Germinal center (tissue), 1 donor: ENCODE results near the gene MYH13.

ENCODE experiments used
- DNase-seq: peaks from one replicate; pipeline ENCODE4 v3.0.0; 2012; ENCODE audit warnings: mixed read lengths, low spot score

Gene MYH13

DNA sequence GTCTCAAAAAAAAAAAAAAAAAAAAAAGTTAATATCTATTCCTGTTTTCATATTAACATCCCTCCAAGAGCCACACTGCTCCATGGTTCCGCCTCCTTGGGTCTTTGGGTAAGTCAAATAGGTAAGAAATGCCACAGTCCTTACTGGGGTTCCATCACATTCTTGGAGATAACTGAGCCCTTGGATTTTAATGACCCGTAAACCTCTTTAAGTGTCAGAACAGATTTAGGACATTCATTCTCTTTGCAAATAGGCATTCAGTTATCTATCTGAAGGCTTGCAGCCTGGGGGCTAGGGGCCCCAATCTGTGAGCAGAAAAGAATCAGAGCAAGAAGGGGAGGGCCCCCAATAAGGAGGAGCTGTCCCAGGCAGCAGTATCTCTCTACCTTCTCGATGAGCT, 28.0 kb downstream of the MYH13 start:
- DNase-seq: no peak

DNA sequence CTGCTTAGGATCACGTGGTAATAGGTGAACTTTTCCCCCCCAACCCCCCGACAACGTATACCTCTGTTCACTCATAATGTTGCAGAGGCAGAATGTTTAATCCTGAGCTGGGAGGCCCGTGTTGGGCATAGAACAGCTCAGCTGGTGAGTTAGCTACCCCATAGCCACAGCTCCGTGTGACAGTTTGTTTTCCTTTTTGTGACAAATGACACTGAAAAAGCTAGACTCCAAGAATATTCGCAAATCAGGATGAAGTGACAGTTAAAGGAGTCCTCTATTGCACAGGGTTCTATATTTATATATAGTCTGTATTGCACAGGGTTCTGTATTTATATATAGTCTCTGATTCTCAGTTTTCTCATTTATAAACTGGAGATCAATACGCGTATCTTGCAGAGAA, 33.8 kb downstream of the MYH13 start:
- no peak for DNase-seq

DNA sequence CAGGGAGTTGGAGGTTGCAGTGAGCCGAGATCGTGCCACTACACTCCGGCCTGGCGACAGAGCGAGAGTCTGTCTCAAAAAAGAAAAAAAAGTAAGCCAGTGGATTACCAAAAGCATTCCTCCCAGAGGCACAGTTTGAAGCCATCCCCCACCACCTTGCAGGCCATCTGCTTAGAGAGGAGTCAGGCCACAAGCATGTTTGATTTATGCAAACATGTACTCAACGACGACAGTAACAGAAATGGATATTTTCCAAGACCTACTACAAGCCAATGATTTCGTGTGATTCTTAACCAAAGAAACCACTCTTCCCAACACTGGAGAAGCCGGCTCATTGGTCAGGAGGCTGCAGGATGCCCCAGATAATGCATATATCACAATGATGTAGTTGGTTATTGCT, 34.8 kb downstream of the MYH13 start:
- DNase-seq: no peak

DNA sequence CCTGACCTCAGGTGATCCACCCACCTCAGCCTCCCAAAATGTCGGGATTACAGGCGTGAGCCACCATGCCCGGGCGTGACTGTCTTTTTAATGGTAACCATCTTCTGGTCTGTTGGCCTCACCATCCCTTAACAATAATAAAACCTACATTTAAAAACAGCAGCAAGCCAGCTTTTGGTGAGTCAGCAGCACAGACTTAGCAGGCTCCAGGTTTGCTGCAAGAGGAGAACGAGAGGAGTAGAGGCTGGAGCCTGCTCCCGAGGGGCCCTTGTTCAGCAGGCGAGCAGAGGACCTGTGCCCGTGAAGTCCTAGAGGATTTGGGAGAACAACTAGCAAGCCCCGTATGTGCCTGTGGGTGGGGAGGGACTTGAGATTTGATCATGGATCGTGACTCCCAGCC, 35.7 kb downstream of the MYH13 start:
- DNase-seq: no peak

DNA sequence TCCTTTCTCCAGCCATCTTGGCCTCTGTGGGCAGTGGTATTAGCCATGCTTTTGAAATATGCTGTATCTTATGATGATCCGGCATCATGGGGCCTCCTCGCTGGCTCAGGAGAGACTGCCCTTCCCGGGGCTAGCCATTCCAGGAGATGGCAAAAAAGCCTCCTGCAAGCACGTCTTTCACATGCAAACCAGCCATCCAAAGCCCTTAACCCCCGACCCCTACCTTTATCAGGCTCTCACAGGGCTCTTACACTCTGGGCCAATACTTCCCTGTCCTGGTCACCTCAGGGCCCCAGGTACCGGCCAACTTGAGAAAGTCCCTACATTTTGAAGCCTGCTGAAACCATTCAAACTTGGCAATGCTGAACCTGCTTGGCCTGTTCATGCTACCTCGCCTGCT, 36.4 kb downstream of the MYH13 start:
- no peak for DNase-seq

DNA sequence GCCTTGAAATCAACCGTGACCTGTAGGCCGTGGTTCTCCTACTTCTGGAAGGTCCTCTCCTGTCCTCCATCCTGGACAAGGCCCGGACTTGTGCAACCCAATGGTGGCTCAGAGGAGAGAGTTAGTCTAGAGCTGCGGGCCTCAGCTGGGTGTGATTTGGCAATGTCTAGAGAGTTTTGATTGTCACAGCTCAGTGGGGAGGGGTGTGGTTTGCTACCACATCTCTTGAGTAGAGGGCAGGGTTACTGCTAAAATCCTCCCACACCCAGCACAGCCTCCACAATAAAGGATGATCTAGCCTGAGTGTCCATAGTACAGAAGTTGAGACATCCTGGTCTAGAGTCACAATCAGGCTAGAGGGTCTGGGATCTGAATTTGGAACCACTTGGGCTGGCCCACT, 40.3 kb downstream of the MYH13 start:
- no peak for DNase-seq

DNA sequence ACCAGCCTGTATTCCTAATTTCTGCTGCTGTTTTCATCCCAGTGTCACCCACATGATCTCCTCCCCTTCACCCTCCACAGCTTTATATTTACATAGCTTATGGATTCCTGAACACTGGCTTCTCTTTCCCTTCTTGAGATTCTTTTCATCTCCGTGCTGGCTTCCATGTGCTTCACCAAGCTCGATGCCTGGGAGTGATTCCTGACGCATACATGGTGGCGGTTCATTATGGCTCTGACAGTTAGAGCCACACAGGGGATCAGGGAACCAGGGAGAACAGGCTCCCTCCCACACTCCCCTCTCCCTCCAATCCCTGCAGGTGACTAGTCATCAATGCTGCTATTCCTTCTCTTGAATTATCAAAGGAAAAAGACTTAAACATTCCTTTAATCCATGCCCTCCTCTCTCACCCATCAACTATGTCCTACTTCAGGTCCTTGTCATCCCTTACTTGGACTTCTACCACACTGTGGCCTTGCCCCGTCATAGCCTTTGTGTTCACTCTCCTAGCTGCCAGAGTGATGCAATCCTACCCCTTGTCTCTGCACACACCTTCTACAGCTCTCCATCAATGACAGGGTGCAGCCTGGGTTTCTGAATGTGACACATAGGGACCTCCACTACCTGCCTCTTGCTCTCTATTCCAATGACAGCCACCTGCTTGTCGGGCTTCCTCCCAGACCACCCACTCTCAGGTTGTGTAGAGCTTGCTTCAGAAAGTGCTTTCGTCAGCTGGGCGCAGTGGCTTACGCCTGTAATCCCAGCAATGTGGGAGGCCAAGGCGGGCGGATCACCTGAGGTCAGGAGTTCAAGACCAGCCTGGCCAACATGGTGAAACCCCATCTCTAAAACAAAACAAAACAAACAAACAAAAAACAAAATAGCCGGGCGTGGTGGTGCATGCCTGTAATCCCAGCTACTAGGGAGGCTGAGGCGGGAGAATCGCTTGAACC, 43.6 kb downstream of the MYH13 start:
- no peak for DNase-seq

DNA sequence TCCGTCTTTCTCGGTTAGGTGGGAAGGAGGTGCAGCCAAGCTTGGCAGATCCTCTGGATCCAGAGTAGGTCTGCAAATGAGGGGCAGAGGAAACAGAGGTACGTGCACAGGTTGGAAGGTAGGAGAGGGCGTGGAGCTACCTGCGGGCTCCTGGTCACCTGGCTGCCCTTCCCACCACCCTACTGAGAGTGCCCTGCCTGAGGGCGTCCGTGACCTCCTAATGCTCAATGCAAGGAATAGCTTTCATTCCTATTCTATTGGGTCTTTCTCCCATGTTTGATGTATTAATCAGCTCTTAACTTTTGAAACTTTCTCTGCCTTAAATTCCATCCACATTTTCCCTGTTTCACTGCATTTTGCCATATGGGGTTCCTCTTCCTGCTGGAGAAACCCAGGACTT, 44.6 kb downstream of the MYH13 start:
- no peak for DNase-seq

DNA sequence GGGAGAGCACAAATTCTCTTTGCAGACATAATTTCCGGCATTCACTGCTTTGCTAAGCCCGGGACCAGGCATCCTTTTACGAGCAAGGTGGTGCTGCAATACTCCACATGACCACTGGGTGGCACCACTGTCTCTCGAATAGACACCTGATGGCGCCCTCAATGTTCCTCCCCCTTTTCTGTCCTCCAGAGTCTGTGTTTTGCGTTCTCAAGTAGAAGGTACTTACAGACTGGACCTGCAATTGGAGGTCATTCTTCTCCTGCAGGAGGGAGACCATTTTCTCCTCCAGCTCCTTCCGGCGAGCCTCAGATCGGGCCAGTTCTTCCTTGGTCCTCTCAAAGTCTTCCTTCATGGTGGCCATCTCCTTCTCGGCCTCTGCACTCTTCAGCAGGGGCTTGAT, 45.2 kb downstream of the MYH13 start:
- peak; percentile 78 for DNase-seq

DNA sequence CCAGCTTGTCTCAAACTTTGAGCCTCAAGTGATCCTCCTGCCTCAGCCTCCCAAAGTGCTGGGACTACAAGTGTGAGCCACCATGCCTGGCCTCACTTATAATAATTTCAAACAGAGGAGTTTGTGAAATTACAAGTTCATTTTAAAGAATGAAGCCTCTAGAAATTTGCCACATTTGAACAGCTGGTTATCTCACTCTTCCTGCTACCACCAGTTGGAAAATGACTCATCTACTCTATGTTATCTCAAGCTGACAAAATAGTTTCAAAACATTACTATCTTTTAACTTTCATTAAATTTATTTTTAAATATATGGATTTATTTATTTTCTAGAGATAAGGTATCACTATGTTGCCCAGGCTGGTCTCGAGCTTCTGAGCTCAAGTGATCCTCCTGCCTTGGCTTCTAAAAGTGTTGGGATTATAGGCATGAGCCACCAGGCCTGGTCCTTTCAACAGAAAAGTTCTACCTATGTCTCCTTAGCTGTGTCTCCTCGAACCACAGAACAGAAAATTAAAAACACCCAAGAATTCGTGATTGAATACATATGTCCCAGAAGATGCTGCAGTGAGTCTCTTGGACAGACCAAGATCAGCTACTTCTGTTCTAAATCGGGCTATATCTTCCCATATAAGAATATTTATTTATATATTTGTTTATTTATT, 47.6 kb downstream of the MYH13 start:
- no peak for DNase-seq

DNA sequence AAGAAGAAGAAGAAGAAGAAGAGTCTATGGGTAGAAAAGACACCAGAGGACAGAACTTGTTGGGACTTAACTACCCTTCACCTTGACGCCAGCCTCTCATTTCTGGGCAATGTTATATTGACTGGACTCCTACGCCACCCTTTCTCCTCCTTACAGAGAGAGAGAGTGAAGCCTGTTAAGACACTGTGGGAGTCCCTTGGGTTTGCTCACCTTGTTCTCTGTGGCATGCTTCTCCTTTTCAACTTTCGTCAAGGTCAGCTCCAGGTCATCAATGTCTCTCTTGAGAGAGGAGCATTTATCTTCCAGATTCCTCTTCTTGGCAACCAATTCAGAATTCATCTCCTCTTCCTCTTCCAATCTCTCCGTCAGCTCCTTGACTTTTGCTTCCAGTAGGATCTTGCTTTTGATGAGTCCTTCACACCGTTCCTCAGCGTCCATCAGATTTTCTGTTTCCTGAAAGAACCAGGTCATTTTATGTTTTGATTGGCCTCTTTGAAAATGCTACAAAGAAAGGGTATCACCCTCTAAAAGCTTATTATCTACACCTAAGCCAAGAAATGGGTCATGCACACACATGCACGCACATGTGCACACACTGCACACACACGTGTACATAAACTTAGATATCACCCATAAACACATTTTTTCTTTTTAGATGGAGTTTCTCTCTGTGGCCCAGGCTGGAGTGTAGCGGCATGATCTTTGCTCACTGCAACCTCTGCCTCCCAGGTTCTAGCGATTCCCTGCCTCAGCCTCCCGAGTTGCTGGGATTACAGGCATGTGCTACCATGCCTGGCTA, 48.8 kb downstream of the MYH13 start:
- DNase-seq: no peak

DNA sequence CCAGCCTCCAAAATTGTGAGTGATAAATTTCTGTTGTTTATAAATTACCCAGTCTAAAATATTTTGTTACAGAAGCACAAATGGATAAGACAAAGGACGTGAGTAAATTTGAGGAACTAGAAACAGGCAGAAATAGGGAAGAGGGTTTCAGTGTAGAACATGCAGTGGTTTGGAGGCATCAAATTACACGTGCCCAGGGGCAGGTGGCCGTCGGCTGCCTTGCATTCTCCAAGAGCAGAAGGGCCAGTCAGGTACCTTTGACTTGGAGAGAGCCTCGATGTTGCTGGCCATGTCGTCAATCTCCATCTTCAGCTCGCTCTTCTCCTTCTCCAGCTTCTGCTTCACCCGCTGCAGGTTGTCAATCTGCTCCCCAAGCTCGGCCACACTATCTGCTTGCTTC, 54.3 kb downstream of the MYH13 start:
- no peak for DNase-seq

DNA sequence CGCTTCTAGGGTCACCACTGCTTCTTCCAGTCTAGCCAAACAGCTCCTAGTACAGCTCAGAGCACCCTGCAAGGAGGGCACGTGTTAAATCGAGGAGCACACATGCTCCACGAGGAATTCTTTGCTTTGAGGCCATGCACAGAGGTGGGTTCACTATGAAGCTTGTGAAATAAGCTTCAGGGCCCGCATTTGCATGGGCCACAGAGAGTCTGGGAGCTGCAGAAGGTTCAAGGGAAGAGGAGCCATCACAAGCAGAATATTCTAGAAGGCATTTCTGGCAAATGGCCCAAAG, 55.3 kb downstream of the MYH13 start:
- no peak for DNase-seq

DNA sequence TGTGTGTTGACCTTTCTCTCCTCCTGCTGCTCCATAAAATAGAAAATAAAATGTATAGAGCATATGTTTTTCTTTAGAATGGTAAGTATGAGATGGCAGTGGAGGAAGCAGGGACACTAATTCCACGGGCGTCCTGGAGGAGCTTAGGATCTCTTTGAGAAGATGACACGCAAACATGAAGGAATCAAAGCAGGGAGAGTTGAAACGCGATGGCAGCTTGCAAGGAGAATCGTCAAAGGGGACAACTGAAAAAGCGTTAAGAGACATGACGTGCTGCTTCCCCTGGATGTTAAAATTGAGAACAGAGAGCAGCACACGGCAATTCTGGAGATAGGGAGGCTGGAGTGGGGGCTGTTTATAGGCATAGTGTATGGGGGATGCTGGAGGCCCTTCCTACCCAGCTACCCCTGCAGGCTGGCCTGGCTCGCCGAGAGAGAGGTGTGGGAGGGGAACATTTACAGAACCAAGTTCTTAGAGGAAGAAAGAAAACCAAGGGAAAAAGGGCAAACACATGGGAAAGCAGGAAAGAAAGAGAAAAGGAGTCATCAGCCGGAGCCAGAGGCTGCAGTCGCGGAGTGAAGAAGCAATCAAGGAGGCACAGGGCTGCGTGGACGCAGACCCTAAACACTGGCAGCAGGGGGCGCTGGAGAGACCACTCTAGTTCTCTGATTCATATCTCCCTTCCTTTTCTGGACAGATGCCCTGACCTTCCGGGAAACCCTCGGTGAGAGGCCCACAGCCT, 55.8 kb downstream of the MYH13 start:
- peak; percentile 40 for DNase-seq

DNA sequence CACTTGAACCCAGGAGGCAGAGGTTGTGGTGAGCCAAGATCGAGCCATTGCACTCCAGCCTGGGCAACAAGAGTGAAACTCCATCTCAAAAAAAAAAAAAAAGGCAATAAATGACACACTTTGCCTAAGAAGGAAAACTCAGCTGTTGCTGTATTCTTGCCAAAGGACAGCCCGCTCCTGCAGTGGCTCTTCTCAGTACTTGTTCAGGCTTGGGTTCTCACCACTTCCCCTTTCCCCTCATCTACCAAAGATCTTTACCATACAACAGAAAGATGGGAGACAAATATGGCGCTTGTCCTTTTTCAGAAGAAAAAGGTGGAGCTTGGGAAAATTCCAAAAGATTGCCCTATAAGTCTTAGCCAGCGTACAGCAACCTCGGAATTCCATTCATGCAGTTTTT, 58.5 kb downstream of the MYH13 start:
- no peak for DNase-seq

DNA sequence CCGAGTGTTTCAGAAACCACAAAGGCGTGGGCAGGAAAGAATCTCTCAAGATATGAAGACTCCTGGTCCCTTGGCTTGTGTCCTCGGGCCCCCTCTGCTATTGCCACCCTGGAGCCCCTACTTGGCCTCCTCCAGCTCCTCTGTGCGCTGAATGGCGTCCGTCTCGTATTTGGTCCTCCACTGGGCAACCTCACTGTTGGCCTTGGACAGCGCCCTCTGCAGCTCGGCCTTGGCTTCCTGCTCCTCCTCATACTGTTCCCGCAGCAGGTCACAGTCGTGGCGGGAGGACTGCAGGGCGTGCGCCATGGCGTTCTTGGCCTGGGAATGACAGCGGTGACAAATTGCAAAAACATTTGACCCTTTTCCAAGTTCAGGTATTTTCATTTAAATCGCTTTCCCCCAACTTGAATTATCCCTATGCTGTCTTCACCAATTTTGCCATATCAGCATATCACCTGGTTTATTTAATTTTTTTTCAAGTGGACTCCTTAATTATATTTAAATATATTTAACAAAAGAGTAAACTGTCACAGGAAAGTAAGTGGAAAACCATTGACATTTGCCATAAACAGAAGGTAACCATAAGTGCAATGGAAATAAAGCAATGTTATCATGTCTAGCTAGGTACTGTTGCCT, 59.7 kb downstream of the MYH13 start:
- no peak for DNase-seq

DNA sequence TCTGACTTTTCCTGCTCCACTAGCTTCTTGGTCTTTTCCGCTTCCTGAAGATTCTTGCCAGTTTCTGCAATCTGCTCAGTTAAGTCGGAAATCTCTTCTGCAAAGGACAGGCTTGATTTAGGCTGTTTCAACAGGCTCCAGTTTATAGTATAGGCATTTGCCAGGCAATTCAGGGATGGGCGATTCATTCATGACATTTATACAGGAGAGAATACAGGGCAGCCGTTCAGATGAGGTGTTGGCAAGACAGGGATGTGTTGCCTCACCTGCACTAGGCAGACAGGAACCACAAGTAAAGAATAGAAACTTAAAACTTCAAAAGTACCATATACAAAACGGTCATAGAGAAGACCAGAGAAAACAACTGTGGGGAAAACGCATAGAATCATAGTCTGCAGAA, 61.7 kb downstream of the MYH13 start:
- no peak for DNase-seq

DNA sequence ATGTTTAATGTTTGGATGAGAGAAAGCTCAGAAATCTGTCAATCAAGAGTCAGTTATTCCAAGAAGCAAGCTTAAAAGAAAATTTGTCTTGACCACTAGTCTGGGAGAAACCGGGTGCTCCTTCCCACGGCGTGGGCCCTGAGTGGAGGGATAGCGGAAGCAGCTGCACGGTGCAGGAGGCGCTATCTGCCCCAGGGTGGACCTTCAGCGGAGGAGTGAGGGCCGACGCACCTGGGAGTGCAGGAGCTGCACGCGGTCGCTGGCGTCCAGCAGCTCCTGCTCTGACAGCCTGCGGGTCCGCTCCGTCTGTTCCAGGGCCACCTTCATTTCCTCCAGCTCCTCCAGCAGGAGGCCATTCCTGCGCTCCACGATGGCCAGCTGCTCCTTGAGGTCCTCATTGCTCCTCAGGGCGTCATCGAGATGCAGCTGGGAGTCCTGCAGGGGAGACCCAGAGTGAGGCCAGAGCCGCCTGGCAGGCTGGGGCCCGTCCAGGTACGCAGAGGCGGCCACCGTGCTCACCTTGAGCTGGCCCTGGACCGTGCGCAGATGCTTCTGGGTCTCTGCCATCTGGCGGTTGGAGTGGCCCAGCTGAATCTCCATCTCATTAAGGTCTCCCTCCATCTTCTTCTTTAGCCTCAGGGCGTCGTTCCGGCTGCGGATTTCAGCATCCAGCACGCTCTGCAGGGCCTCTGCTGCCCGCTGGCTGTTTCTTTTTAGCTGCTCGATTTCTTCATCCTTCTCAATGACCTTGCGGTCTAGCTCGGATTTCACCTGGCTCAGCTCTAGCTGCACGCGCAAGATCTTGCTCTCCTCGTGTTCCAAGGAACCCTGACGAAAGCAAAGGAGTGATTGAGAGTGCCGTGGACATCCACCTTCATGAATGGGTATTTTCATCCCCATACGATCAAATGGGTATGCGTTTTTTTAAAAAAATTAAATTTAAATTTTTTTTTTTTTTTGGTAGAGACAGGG, 63.5 kb downstream of the MYH13 start:
- DNase-seq: no peak

DNA sequence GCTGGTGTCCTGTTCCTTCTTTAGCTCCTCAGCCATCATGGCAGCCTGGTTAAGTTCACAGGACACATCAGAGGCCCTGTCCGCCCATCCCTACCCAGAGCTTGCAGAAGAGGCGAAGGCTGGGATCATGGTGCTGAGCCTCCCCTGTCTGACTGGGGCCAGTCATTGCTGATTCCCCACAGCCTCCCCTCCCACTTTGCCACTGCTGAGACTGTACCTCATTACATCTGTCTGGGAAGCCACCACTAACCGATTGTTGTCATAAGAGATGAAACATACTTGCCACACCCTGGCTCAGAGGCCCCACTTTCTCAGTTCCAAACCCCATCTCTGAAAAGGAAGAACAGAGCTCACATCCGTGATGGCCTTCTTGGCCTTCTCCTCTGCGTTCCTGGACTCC, 66.2 kb downstream of the MYH13 start:
- no peak for DNase-seq

DNA sequence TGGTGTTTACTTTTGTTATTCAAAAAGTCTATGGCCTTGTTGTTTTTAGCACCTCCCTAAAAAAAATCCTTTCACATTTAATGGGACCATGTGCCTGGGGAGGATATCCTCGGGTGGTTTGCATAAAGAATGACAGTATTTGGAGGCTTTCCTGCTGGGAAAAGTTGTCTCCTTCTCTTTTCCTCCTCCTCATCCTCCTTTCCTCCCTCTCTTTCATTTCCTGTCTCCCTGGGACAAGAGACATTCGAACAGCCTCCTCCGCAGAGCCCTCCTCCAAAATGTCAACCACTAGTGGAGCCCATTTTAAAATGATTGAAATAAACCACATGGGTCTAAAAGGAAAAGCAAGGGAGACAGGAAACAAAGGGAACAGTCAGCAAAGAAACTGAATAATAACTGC, 67.4 kb downstream of the MYH13 start:
- DNase-seq: no peak
